ENCODE measurements around the gene PNPLA7. TPM values are rescaled to one million over a fixed set of nuclear protein-coding genes. Genes with fewer than 3 reads are reported as not detected.

Gene PNPLA7
- total and polyA plus RNA-seq, 10 of the 15 experiments (the other 5 are each of a cell fraction or from before 2014, with no cell fraction given) = 0.04 to 0.85 (median 0.19) TPM; not detected in 1

GRCh38 chr9:137506274-137506673, 43.9 kb downstream of the PNPLA7 start:
- H3K9ac ChIP-seq (ENCODE audit: control insufficient read depth, insufficient read depth, low read length) = no peak overlapping the region
- ChIA-PET RAD21 (ENCODE audit: unreplicated experiment) (no interaction called here), CTCF (no interaction called here), POLR2A (interaction anchor here (0.6 kb wide), 1 partner anchor 92 kb away, joined by 5 read pairs; no protein-coding TSS in a partner anchor), SMC1A (ENCODE audit: uncharacterized antibody, unreplicated experiment) (no interaction called here)
- no peaks in the 10 kb centered on the region for H3K4me1 ChIP-seq (ENCODE audit: control insufficient read depth, insufficient read depth, low read length)
- H4K20me1 ChIP-seq (ENCODE audit: control insufficient read depth, insufficient read depth) = no peaks in the 10 kb centered on the region
- H3K9me3 ChIP-seq (replicated peaks; ENCODE audit: control insufficient read depth, insufficient read depth, low read length) = no peaks in the 10 kb centered on the region; the same call in 2 of the 3 replicates
- H3K27ac ChIP-seq (ENCODE audit: control insufficient read depth, insufficient read depth) = no peak overlapping the region
- ATAC-seq (no peak), DNase-seq (ENCODE audit: low read depth, low spot score) (no peak), FAIRE-seq (no peak)
- BruUV-seq (replicated peaks) = no TSS peak
- H3K4me2 ChIP-seq (ENCODE audit: control insufficient read depth, insufficient read depth) = no peak overlapping the region
- intact Hi-C loops (cut with micrococcal nuclease; ENCODE audit: unreplicated experiment) (no loop called here), in situ Hi-C loops (cut with MboI) (no loop called here)
- no peak overlapping the region for H2AFZ ChIP-seq (ENCODE audit: control insufficient read depth, low read depth, low read length)
- no peaks in the 10 kb centered on the region; a peak in 1 of 4 replicates for H3K27me3 ChIP-seq (replicated peaks in 1 of 2; ENCODE audit: control insufficient read depth in 2 of 2, insufficient read depth in 2 of 2, low read length in 1 of 2)
- H3K79me2 ChIP-seq (ENCODE audit: control insufficient read depth, insufficient read depth, low read length) = no peaks in the 10 kb centered on the region
- 85% methylated on average over 15 of the region's 15 CpGs for WGBS (ENCODE audit: insufficient coverage, insufficient replicate concordance, low lambda C conversion rate, missing lambda C conversion rate)
- no peak overlapping the region for H3K4me3 ChIP-seq
- no peaks in the 10 kb centered on the region for H3K36me3 ChIP-seq (ENCODE audit: control insufficient read depth in 2 of 2, insufficient read depth in 2 of 2, low read length in 1 of 2)
- TF ChIP-seq STAT1 (conservative IDR thresholded peaks at IDR 0.05) (no peak), CEBPZ (IDR thresholded peaks at IDR 0.05; ENCODE audit: low read depth, low read length) (no peak), NBN (IDR thresholded peaks at IDR 0.05) (no peak), DPF2 (IDR thresholded peaks at IDR 0.05) (no peak), PBX3 (IDR thresholded peaks at IDR 0.05; ENCODE audit: insufficient replicate concordance, low read depth, low read length) (no peak), ZNF687 (IDR thresholded peaks at IDR 0.05) (no peak), MEF2B (IDR thresholded peaks at IDR 0.05; ENCODE audit: partially characterized antibody, poor library complexity, severe bottlenecking) (no peak), ESRRA (IDR thresholded peaks at IDR 0.05; ENCODE audit: low read length) (no peak), RUNX3 (IDR thresholded peaks at IDR 0.05; ENCODE audit: low read length) (no peak), FOS (IDR thresholded peaks at IDR 0.05; ENCODE audit: borderline replicate concordance, extremely low read depth, insufficient read length) (no peak), POLR2A (IDR thresholded peaks at IDR 0.05; ENCODE audit: low read depth, low read length) (no peak)

All from GM12878 (cell line).